NCI-H2171 treated with DMSO at 0.1 percent for 48 hours (cell line): Measurements from ENCODE around the gene NOX5.
"Not testable (repeated sequence)": the region's sequence is repeated elsewhere in the genome, so short reads cannot be mapped to it uniquely, and the experiment has no call there.

ENCODE experiments used
- DNase-seq: peaks from one replicate; lab custom pipeline; 2025; lab: John Stamatoyannopoulos, UW

The NOX5 gene

GRCh38 chr15:69058830-69059556, 44.5 kb downstream of the NOX5 start:
- peak; percentile 96 for DNase-seq

GRCh38 chr15:69059557-69059943, 45.1 kb downstream of the NOX5 start:
- DNase-seq = no peak

GRCh38 chr15:69060041-69060481, 45.6 kb downstream of the NOX5 start:
- DNase-seq = no peak

DNA sequence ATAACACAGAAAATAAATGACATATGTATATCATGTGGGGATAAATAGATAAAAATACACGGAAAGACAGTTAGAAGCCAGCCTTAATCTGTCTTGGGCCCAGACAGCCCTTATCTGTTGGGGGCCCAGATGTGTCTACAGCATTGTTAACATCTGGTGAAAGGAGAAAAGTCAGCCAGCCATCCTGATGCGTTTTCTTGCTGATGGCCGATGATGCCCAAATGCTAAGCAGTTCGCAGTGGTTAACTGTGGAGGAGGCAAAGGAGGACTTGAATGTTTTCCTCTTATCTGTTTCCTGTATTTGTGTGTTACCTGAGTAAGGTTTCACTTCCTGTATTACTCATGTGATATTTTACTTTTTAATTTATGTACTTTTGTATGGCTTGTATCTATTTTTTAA, 46.2 kb downstream of the NOX5 start:
- no peak for DNase-seq

- no peak for DNase-seq
These were observed 46.9 kb downstream of the NOX5 start for GRCh38 chr15:69061414-69061842.

- no peak for DNase-seq
These were observed 50.2 kb downstream of the NOX5 start for GRCh38 chr15:69064649-69065048.

GRCh38 chr15:69066007-69066995, 51.8 kb downstream of the NOX5 start:
- DNase-seq = no peak

DNA sequence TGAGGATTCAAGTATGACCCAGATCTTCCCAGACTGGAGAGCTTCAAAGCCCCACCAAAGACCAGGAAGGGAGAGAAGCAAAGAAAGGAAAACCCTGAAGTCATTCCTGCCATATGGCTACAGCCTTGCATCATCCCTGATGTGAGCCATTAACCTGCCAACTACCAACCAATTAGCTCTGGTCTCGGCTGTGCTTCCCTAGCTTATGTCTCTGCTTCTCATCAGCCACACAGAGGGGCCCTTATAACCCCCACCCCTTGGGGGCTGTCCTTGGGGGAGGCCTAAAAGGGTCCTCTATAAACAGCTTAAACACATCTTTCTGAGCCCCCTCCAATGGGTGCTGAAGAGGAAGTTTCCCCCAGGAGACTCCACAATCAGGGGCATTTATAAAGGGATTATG, 52.8 kb downstream of the NOX5 start:
- peak; percentile 88 for DNase-seq

DNA sequence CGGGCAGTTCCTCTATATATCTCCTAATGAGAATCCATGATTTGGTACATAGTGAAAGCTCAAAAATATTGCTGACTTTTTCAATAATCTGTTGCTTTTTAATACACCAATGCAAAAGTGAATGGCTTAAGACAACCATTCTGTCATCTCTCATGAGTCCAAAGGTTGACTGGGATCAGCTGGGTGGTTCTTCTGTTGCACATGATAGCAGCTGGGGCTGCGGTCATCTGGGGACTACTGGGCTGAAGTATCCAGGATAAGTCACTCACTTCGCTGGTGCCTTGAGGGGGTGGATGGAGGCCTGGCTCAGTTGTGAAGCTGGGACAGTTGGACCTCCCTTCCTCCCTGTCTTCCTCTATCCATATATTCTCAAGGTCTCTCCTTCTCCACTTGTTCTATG, 53.7 kb downstream of the NOX5 start:
- DNase-seq = no peak

DNA sequence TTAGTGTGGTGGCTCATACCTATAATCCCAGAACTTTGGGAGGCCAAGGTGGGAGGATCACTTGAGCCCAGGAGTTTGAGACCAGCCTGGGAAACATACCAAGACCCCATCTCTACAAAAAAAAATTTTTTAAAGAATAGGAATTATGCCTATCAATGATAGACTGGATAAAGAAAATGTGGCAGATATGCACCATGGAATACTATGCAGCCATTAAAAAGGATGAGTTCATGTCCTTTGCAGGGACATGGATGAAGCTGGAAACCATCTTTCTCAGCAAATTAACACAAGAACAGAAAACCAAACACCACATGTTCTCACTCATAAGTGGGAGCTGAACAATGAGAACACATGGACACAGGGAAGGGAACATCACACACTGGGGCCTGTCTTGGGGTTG, 54.8 kb downstream of the NOX5 start:
- not testable (repeated sequence) for DNase-seq

DNA sequence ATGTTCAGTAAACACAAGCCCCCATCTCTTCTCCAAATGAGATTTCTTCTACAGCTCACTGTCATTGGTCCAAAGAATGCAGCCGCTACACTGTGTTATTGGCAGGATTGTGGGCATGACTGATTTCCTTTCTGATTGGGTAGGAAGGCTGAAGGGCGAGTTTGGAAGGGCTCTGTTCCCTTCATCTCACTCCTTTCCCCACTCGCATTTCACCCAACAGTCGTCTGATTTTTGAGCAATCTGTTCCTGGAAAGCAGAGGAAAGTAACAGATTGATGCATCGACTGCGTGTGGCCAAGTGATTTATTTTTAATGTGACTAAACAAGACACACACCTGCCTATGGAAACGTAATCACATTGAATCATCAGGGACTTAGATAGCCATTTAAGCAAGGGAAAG, 55.5 kb downstream of the NOX5 start:
- DNase-seq = peak; percentile 68

DNA sequence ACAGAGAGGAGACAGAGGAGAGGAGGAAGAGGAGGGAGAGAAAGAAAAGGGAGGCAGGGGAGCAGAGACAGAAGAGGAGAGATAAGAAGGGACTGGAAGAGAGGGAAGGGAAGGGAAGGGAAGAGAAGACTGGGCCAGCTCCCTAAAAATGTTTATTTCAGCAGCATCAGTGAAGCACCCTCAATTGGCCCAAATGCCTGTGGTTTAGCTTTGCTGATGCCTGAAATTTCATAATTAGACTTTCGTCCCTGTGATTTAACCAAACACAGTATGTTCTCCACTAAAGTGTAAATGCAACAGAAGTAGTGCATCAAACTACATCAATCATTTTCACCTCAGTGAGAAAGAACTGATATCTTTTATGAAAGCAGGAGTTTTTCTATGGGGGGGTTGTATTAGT, 55.9 kb downstream of the NOX5 start:
- no peak for DNase-seq

DNA sequence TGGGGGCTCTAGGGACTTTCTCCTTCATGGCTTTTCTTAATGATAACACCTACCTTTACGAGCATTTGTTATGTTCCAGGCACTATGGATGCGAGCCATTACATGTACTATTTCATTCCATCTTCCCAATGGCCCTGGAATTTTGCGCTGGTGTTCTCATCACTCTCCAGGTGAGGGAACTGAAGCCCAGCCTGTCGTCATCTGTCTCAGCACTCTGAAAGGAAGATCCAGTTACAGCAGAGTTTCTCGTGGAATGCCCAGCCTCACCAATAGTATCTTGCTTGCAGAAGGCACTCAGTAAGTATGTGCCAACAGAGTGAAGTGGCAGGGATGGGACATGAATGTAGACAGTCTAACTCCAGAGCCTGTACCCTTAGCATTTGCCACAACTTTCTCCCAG, 56.8 kb downstream of the NOX5 start:
- peak; percentile 66 for DNase-seq

DNA sequence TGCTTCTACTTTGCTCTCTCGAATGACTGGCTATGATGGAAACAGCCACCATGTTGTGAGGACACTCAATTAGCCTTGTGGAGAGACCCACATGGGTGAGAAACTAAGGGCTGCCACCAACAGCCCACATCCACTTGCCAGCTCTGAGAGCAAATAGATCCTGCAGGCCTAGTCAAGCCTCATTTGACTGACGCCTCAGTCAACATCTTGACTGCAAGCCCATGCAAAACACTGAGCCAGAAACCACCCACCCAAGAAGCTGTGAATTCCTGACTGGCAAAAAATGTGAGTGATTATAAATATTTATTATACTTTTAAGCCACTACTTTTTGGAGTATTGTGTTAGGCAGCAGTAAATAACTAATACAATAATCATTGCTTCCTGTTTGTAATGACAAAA, 58.4 kb downstream of the NOX5 start:
- peak; percentile 83 for DNase-seq

DNA sequence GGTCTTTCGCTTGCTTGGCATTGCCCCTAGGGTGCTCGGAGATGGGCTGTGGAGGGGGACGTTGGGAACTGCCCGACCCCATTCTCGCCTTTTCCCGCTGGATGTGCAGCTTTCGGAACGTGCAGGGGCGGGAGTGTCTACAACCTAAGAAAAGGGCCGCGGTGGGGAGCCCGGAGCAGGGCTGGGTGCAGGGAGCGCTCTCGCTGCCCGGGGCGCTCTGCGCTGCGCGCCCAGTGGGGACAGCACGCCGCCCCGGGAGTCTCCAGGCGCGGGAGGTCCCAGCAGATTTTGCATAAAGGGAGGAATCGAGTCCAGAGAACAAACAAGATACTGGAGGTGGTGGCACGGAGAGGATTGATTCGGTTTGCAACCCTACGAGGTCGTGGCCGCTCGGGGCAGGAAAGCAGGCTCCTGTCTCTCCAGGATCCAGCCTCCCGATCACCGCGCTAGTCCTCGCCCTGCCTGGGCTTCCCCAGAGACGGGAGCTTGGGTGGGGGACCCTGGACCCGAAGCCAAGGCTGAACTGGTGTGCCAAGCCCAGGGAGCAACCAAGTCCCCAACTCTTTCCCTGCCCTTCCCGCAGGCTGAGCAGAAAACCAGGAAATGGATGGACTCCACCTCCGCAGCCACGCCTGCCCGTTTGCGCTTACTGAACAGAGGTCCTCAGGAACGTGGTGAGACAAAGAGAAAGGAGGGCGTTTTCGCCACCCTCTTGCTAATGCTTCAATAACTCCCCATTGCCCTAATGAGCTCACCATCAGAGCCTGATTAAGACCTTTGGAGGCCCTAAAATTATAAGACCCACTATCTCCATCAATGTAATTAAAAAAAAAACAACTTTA, 59.7 kb downstream of the NOX5 start:
- peak; percentile 93 for DNase-seq

DNA sequence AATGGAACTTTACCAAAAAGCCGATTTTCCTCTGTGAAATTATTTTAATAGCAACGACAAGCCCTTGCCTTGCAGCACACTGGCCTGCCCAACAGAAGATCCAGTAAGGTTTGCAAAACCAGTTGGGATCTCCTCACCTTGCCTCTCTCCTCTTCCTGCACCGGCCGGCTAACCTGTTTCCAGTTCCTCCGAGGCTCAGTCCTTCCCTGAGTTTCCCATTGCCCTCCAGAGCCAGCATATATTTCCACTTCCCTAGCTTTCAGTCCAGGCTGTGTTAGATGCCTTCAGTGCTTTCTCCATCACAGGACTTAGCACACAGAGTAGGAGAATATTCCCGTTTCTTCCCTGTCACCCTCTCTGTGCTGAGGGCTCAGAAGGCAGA, 60.3 kb downstream of the NOX5 start:
- peak; percentile 79 for DNase-seq

DNA sequence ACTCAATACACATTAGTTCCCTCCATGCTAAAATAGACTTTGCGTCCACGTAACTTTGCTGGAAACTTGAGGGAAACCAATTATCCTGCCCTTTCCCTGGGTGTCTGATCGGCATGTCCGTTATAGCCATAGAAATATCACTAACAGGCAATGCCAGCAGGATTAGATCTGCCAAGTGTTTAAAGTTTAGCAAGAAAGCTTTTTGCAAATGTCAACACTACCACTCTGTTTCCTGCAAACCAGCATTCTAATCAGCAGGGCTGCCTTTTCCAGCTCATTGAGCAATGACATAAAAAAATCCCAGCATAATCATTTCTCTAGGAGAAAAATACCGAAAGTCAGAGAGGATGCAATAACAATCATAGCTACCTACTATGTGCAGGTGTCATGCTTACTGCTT, 60.9 kb downstream of the NOX5 start:
- no peak for DNase-seq

- DNase-seq = no peak
These were observed 62.3 kb downstream of the NOX5 start for GRCh38 chr15:69076756-69077155.

DNA sequence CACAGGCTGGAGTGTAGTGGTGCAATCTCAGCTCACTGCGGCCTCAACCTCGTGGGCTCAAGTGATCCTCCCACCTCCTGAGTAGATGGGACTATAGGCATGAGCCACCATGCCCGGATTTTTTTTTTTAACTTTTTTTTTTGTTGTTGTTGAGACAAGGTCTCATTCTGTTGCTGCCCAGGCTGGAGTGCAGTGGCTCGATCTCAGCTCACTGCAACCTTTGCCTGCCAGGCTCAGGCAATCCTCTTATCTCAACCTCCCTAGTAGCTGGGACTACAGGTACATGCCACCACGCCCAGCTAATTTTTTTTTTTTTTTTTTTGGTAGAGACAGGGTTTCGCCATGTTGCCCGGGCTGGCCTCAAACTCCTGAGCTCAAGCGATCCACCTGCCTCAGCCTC, 64.1 kb downstream of the NOX5 start:
- no peak for DNase-seq

DNA sequence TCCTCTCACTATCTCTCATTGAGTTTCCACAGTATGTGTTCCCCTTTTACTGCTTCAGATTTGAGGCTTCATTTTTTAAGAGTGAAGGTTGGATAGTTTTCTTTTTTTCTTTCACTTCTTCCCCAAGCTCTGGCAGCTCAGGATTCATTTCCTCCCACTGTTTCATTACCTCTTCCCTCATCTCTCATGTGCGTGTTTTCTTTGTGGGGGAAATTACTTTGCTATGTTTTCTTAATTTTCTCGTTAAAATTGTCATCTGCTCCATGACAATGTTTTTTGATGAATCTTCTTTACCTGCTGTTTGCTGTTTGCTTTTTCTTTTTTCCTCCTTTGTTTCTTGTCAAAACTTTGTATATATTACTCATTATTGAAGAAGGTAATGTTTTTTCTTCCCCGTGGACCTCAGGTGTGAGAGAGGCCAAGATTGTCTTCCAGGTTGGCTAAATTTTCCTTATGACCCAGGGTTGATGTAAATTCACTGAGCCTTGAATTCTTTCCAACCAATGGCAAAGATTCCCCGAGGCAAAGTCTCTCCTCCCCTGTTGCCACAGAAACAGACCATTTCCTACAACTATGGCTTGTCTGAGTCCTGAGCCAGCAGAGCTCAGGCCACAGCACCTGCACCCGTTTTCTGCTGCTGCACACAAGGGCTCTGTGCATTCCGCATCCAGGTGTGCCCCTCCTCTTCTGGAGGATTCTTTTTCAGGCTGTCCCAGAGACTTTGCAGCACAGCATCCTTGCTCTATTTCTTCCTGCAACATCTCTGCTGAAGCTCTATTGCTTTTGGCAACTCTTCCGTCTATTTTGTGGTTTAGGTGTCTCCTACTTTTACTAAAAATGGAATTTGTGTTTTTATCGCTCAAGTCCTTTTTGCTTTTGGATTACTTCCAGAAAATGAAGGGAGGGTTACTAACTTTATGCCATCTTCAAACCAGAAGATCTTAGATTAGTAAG, 66.1 kb downstream of the NOX5 start:
- DNase-seq = no peak
